Muscle of back (tissue), 11 donors: ENCODE data around the gene TNKS2. TPM values are rescaled to one million over a fixed set of nuclear protein-coding genes. Genes with fewer than 3 reads are reported as not detected.

Source experiments
- DNase-seq, 3 donors: peaks; one replicate each; pipeline versions ENCODE4 v3.0.0 to v3.0.0-alpha.2; 2013
- polyA plus RNA-seq, 10 donors: library from polyadenylated mRNA; unstranded; fragments of 120-200 nt; gene quantifications; one replicate each; pipeline ENCODE4 v1.2.1, GENCODE V29; 2013; ENCODE audit not compliant: insufficient read length in 10 of 10

The TNKS2 gene
- polyA plus RNA-seq, 10 donors: 32.4 to 49.3 (median 42.3) TPM

DNA sequence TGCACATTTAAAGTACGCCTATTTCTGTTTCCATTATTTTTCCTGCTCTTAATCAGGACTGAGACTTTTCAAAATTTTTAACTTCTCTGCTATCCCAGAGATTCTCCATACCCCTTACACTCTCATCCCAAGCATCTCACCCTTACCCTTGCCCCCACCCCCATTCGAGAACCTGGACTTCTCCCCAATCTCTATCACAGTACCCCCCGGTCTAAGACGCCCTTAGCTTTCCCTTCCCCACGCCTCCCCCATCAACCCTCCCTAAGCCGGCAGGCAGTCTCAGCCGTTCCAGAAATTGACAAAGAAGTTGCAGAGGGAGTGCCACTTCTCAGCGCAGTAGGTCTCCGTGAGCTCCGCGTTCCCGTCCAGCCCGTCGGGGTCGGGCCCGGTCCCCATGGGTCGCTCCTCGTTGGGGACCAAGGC lies 109.7 kb downstream of the TNKS2 start:
- no peak for DNase-seq

- peak; percentile 78 to 97 (median 90) for DNase-seq
Measured at GRCh38 chr10:91908337-91909116, 110.3 kb downstream of the TNKS2 start.

DNA sequence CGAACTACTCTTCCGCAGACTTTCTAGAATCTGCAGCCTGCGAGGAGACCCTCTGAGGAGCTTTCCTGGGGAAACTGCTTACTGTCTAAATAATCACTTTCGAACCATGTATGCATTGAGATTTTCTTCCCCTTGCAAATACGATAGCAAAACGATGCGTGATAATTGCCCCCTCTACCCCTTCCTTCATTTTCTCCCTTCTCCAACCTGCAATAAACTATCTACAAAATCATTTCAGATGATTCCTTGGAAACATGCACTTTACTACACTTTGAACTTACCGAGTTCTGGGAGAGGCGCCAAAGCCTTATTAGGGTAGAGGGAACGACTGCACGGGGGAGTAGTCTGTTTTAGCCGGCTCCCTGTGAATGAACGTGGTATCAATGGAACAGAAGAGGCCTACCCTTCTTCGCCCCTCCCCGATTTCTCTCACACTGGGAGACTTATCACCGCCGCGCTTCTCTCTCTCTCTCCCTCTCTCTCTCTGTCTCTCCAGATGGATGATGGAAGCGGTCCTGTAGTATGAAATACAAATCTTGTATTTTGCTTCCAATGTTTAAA lies 111.0 kb downstream of the TNKS2 start, which contains the start of gene FGFBP3:
Gene FGFBP3, minus strand, starts transcription at position 370 of the 561 bp plus-strand sequence. CDS start 517 bp downstream, outside the sequence.
- peak; percentile 37 to 86 (median 69) for DNase-seq

GRCh38 chr10:91910467-91910866 lies 112.2 kb downstream of the TNKS2 start:
- DNase-seq: no peak

Other genes starting within 250 kb of the TNKS2 start
- gene PPP1R3C, start 165.4 kb upstream of the TNKS2 start, polyA plus RNA-seq: 100 to 1,000 TPM in 9 of 10 donors, 10 to 100 TPM in 1; 48.5 to 197 (median 146) TPM
- 1 to 10 TPM; 1.1 to 2.3 (median 1.8) TPM for gene FGFBP3, start 111.1 kb downstream of the TNKS2 start, polyA plus RNA-seq
- 10 to 100 TPM; 18.2 to 30.7 (median 25.2) TPM for gene BTAF1, start 125.3 kb downstream of the TNKS2 start, polyA plus RNA-seq